HG02973 (cell line): ENCODE data around the gene TSHZ2.
"Not testable (repeated sequence)": the region's sequence is repeated elsewhere in the genome, so short reads cannot be mapped to it uniquely, and the experiment has no call there.

Experiments
- ATAC-seq: cut with Tn5 transposase; IDR thresholded peaks from one replicate; pipeline ENCODE4 v1.9.1; 2021; ENCODE audit warnings: moderate library complexity; ENCODE audit not compliant: unreplicated experiment

Gene TSHZ2

GRCh38 chr20:53081916-53082863 is 110.0 kb downstream of the TSHZ2 start:
- no peak for ATAC-seq

GRCh38 chr20:53083411-53083810 is 111.3 kb downstream of the TSHZ2 start:
- no peak for ATAC-seq

DNA sequence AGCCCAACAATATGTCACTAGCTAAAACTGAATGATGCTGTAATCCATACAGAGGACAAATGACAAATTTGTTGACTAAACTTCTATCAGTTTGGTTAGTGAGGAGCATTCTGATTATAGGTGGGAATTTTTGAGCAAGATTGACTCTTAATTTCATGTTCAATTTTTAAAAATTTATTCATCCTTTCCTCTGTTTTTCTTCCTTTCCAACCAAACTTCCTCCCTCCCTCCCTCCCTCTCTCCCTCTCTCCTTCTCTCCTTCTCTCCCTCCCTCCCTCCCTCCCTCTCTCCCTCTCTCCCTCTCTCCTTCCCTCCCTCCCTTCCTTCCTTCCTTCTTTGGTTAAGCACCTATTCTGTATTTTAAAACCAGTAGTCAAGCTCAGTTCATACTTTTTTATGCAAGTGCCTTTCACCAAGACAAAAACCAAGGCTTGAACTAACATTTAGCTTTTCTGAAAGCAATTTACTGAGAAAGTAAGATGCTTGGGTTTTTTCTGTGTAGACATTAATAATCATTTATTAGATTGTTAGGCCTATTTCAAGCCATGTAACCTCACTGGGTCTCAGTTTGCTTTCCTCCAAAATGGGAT is 112.3 kb downstream of the TSHZ2 start:
- no peak for ATAC-seq

DNA sequence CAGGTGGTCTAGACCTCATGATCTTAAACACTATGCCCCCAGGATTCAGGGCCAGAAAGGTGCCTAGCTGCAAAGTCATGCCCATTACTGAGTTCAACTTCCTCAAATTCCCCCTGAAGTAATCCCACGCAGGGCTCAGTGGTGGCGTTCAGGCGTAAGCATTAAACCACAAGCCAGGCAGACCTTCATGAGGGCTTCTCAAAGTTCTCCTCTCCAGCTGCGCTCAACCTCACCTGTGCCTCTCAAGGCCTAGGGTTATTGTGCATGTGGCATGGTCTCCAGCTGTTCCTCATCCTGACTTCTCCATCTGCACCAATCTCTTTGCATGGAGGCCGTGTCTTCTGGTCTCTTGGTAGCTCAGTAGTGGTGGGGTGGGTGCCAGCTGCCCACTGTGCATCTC is 113.6 kb downstream of the TSHZ2 start:
- ATAC-seq = no peak

- ATAC-seq = no peak
These were observed 115.0 kb downstream of the TSHZ2 start for GRCh38 chr20:53087037-53087777.

DNA sequence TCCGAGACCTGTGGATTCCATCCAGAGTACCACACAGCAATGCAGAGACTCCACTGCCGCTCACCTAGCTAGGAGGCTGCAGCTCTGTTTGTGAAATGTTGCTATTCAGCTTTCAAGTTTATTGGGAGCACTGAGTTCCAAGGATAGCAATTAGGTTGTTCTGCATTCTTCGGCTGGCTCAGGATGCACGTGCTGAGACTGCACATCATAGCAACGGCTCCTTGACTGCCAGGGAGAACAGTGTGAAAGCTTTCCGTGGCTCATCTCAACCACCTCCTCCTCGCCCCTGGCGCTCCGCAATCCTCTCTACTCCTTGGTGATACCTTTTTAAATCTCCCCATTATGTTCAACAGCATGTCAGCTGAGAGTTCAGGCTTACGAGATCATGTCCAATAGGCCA is 116.6 kb downstream of the TSHZ2 start:
- ATAC-seq = no peak

GRCh38 chr20:53089851-53090250 is 117.7 kb downstream of the TSHZ2 start:
- not testable (repeated sequence) for ATAC-seq

DNA sequence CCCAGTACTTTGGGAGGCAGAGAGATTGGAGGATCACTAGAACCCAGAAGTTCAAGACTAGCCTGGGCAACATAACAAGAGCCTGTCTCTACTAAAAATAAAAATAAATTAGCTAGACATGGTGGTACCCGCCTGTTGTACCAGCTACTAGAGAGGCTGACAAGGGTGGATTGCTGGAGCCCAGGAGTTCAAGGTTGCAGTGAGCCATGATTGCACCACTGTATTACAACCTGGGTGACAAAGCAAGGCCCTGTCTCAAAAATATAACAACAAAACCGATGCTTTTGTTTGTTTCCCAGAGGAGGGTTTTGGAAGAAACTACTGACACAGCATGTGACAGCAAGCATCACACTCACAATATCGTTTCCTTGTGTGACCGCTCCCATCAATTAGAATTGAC is 119.6 kb downstream of the TSHZ2 start:
- ATAC-seq = no peak

GRCh38 chr20:53092772-53093300 is 120.7 kb downstream of the TSHZ2 start:
- ATAC-seq = no peak

- ATAC-seq = no peak
These were observed 125.2 kb downstream of the TSHZ2 start for GRCh38 chr20:53097371-53097770.

DNA sequence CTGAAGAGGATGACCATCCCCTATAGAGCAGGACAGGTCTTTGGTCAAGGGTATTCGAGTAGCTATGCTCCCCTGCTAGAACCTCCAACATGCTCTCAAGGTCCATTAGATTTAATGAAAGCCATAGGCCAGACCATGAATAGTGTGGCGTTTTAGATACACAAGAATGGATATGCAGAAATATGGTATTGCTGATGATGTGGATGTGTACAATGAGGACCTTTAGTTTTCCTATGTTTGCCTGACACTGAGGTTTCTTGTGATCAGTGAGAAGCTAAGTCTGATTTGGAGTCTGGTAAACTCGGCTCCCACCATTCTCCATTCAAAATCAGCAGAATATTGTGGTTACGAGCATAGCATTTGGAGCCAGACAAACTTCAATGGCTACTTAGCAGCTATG is 125.6 kb downstream of the TSHZ2 start:
- ATAC-seq = no peak

GRCh38 chr20:53098621-53099020 is 126.5 kb downstream of the TSHZ2 start:
- no peak for ATAC-seq

GRCh38 chr20:53099856-53100255 is 127.7 kb downstream of the TSHZ2 start:
- ATAC-seq = no peak

DNA sequence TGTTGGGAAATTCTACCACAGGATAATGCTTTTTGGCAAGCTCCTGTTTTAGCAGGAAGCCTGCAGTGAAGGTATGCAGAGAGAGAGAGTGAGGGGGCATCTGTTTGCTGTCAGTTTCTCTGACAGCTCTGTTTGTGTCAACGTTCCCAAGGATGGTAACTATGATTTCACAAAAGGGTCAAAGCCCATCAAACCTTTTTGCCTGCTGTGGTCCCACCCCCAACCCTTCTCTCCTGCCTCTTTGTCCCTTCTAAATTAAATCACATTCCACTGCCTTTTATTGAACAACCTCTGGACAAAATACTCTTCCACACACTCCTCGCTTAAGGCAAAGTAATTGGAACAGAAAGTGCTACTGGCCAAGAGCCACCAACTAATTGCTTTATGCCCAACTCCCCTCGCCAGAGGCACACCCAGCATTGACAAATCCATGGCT is 128.3 kb downstream of the TSHZ2 start:
- no peak for ATAC-seq

DNA sequence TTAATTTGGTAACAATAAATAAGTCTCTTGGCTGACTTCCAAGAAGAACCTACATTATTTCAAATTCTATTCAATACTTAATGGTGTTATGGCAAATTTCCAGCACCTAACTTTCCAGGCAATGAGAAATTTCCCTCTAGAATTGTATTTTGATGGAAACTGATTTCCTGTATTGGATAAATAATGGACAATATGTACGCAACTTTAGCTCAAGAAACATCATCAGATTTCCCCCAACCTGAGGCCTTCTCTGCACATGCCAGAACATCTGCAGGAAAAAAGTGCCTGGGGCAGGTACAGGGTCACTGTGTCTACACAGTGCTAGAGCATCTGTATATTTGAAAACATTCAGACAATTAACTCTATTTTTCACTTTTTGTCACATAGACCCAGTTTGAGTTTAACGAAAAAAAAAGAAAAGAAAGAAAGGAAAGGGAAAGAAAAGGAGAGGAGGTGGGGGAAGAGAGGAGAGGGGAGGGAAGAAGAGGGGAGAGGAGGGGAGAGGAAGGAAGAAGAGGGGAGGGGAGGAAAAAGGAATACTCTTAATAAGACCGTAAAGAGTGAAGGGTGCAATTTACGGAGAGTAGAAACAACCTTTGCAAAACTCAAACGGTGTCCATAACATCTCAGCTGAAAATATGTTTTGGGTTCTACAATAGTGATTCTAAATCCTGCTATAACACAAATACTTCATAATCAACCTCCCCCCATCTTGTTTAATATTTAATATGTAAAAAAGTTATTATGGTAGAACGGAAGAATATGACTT is 130.0 kb downstream of the TSHZ2 start:
- no peak for ATAC-seq

GRCh38 chr20:53103124-53103523 is 131.0 kb downstream of the TSHZ2 start:
- no peak for ATAC-seq

GRCh38 chr20:53104884-53105283 is 132.7 kb downstream of the TSHZ2 start:
- no peak for ATAC-seq

DNA sequence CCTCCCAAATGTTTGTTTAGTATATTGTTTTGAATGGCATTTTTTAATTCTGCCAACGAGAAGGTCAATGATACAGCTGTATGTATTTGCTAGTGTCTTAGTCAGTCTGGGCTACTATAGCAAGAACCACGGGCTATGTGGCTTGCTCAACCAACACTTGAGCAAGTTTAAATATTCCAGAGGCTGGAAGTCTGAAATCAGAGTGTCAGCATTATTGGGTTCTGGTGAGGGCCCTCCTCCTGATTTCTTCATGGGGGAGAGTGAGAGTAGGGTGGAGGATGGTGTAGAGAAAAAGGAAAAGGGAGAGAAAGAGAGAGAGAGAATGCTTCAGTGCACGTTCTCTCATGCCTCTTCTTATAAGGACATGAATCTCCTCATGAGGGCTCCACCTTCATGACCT is 144.6 kb downstream of the TSHZ2 start:
- ATAC-seq = no peak

DNA sequence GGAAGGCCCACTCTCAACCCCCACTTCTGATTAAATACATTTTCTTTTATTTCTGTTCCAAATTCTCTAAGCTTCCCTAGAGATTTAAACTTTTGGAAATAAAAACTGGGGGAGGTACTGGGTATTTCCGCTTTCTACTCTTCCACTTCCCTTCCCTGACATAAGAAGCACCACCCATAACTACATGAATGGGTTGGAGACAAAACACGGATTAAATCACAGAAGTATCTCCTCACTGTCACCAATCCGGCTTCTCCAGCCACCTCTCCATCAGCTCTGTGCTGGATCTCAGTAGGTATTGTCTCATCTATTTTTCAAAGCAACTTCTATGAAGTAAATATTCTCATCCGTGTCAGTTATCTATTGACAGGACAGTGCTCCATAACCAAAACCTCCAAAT is 150.7 kb downstream of the TSHZ2 start:
- no peak for ATAC-seq

DNA sequence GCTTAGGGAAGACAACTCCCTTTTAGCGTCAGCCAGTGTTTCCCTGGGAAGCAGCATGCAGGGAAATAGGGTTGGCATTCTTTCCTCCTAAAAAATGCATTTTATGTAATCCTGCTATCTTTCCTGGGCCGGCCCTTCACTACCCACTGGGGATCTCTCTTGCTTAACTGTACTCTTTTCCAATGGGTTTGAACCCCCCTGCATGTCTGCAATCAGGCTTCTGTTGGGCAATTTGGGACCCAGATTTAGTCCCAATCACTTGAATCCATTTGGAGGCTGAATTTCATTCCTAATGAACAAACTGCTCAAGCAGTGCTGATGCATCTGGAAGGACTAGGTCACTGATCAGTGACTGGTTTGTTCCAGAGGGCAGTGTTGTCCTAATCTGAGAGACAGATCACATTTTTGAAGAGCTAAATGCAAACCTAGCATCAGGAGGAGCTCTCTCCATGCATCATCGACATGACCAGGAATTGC is 152.0 kb downstream of the TSHZ2 start:
- no peak for ATAC-seq

DNA sequence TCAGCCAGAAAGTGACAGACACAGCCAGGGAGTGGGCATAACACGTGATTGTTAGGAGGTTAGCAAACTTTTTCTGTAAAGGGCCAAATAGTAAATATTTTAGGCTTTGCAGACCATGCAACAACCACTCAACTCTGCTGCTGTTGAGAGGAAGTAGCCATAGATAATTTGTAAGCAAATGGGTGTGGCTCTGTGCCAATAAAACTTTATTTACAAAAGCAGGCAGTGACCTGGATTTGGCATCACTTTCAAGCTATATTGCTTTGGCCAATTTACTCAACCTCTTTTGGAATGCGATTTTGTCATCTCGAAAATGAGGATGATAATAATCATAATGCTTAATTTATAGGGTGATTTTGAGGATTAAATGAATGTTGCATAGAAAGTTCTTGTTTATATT is 152.6 kb downstream of the TSHZ2 start:
- no peak for ATAC-seq
